Nephron progenitor cell (in vitro differentiated cells): ENCODE results near the gene NCOA4.

Experiments used
- DNase-seq: peaks from one replicate; pipeline ENCODE4 v3.0.0; 2021
- H3K27ac Mint-ChIP-seq: 2 replicates; pipeline ENCODE4 v1.8.0; 2021; ENCODE audit warnings: mild to moderate bottlenecking, moderate library complexity, mixed read lengths
- H3K27me3 Mint-ChIP-seq: 2 replicates; pipeline ENCODE4 v1.8.0; 2021; ENCODE audit warnings: mild to moderate bottlenecking, low read depth, mixed read lengths; ENCODE audit not compliant: poor library complexity
- H3K36me3 Mint-ChIP-seq: 2 replicates; pipeline ENCODE4 v1.8.0; 2021; ENCODE audit warnings: low read depth, mixed read lengths
- H3K4me1 Mint-ChIP-seq: 2 replicates; pipeline ENCODE4 v1.8.0; 2021; ENCODE audit warnings: mixed read lengths
- H3K4me3 Mint-ChIP-seq: 2 replicates; pipeline ENCODE4 v1.8.0; 2021; ENCODE audit warnings: mild to moderate bottlenecking, moderate library complexity, mixed read lengths
- H3K9me3 Mint-ChIP-seq: 2 replicates; pipeline ENCODE4 v1.8.0; 2021; ENCODE audit warnings: mild to moderate bottlenecking, moderate library complexity, mixed read lengths
- TF ChIP-seq, protein P1 (sequence below): fragments of 200-600 bp; sonication (generic); IDR thresholded peaks from 2 replicates; pipeline ENCODE4 v1.5.0; 2021; ENCODE audit warnings: antibody characterized with exemption

NCOA4 gene

DNA sequence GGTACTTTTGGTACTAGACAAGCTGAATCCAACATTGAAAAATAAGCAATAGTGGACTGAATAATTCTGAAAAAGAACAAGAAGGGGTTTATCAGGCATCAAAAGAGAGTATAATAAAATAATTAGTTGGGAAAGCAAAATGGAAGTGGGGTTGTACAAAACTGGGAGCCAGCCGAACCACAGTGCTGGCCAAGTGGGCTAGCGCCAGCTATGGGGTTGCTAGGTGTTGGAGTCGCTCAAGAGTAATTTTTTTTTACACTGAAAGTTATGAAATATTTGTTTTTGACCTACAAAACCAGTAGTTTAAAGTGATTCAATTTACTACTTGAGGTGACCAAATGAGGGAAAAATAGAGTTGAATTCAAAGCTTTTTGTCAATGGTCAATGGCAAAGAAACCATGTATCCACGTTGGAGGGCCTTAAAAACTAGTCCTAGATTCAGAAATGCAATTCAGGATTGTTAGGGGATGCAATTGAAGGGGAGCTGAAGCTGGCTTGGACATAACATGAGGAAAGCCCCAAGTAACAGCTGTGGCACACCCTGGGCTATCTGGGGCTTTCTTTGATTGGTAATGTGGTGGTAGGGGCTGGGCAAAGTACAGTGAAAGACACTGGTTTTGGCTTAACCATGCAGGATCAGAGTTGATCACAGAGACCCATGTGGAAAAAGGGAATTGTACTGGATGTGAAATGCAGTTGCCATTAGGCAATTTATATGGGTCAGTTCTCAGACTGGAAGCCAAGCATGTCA, 43.9 kb upstream of the NCOA4 start:
- H3K9me3 Mint-ChIP-seq = peaks cover 14% of the 10 kb centered on the region

DNA sequence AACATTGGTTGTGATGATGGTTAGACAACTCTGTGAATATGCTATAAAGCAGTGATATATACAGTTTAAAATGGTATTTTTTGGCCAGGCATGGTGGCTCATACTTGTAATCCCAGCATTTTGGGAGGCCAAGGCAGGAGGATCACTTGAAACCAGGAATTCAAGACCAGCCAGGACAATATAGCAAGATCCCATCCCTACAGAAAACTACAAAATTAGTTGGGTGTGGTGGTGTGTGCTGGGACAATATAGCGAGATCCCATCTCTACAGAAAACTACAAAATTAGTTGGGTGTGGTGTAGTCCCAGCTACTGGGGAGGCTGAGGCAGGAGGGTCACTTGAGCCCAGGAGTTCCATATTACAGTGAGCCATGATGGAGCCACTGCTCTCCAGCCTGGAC, 43.1 kb upstream of the NCOA4 start:
- peaks cover 14% of the 10 kb centered on the region for H3K9me3 Mint-ChIP-seq
- H3K4me1 Mint-ChIP-seq = peaks cover 8% of the 10 kb centered on the region
- no peak overlapping the region for H3K27ac Mint-ChIP-seq
- TF ChIP-seq, protein P1, sequence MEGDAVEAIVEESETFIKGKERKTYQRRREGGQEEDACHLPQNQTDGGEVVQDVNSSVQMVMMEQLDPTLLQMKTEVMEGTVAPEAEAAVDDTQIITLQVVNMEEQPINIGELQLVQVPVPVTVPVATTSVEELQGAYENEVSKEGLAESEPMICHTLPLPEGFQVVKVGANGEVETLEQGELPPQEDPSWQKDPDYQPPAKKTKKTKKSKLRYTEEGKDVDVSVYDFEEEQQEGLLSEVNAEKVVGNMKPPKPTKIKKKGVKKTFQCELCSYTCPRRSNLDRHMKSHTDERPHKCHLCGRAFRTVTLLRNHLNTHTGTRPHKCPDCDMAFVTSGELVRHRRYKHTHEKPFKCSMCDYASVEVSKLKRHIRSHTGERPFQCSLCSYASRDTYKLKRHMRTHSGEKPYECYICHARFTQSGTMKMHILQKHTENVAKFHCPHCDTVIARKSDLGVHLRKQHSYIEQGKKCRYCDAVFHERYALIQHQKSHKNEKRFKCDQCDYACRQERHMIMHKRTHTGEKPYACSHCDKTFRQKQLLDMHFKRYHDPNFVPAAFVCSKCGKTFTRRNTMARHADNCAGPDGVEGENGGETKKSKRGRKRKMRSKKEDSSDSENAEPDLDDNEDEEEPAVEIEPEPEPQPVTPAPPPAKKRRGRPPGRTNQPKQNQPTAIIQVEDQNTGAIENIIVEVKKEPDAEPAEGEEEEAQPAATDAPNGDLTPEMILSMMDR = no peak
- H3K4me3 Mint-ChIP-seq = no peak overlapping the region
- DNase-seq = no peak
- H3K36me3 Mint-ChIP-seq = no peaks in the 10 kb centered on the region
- H3K27me3 Mint-ChIP-seq = peaks cover 3% of the 10 kb centered on the region

More for the DNA sequence above, 43.9 kb upstream of the NCOA4 start:
- no peaks in the 10 kb centered on the region for H3K36me3 Mint-ChIP-seq
- peaks cover 6% of the 10 kb centered on the region for H3K27me3 Mint-ChIP-seq
- H3K27ac Mint-ChIP-seq = no peak overlapping the region
- TF ChIP-seq, protein P1 = no peak
- DNase-seq = no peak
- H3K4me3 Mint-ChIP-seq = no peak overlapping the region
- peaks cover 8% of the 10 kb centered on the region for H3K4me1 Mint-ChIP-seq

DNA sequence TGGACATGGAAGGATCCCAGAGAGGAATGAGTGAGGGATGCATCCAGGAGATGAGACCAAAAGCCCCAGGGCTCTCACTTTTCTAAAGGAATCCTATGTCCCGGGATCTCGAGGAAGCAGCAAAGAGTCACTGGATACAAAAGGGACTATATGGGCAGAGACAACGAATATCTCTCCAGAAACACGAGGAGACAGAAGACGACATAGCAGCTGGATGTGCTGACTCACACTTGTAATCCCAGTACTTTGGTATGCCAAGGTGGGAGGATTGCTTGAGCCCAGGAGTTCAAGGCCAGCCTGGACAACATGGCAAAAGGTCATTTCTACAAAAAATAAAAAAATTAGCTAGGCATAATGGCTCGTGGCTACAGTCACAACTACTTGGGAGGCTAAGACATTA, 40.3 kb upstream of the NCOA4 start:
- TF ChIP-seq, protein P1 = no peak
- no peak overlapping the region for H3K4me3 Mint-ChIP-seq
- no peaks in the 10 kb centered on the region for H3K4me1 Mint-ChIP-seq
- H3K27me3 Mint-ChIP-seq = no peaks in the 10 kb centered on the region
- DNase-seq = no peak
- no peak overlapping the region for H3K27ac Mint-ChIP-seq
- H3K36me3 Mint-ChIP-seq = no peaks in the 10 kb centered on the region
- H3K9me3 Mint-ChIP-seq = peaks cover 14% of the 10 kb centered on the region

DNA sequence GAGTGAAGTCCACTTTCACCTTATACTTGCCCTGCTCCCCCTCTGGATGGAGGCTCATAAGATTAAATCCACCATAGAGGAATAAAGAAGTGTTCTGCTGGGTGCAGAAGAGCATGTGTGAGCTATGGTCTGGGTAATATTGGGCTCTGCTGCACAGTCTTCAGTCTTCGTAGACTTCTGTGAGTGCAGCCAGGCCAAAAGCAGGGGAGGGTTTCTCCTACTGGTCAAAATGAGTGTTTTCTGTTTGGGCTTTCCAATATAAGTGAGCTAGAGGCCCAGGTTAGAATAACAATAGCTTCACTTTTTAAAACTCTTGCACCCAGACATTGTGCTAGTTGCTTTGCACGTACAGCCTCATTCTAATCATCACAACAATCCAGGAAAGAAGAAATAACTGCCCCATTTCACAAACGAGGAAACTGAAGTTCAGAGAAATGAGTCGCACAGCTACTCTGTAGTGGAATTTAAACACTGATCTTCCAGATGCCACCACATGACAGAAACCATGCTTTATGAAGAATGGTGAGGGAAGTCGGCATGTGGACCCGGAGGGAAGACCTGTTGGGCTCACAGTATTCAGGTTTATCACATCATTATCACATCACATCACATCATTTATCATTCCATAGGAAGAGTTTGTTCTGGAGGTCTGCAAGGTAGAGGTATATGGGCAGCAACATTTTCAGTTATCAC, 39.5 kb upstream of the NCOA4 start:
- no peaks in the 10 kb centered on the region for H3K36me3 Mint-ChIP-seq
- no peaks in the 10 kb centered on the region for H3K4me1 Mint-ChIP-seq
- no peak overlapping the region for H3K4me3 Mint-ChIP-seq
- DNase-seq = no peak
- H3K27ac Mint-ChIP-seq = no peak overlapping the region
- TF ChIP-seq, protein P1 = no peak
- H3K9me3 Mint-ChIP-seq = peaks cover 14% of the 10 kb centered on the region
- no peaks in the 10 kb centered on the region for H3K27me3 Mint-ChIP-seq

DNA sequence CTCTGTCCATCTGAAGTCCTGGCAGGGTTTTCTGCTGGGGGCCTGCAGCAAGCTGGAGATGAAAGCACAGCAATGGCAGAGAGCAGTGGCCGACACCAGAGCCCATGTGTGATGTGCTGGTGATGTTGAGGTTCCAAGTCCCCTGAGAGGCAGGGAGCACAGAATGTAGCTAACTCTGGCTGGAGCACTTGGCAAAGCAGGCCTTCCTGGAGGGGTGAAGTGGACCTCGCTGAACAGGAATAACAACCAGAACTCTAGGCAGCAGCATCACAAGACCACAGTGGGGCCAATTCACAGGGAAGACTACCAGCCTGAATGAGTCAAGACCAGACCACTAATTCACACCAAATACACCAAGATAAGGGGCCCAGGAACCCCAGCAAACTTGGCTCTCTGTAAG, 38.5 kb upstream of the NCOA4 start:
- H3K4me1 Mint-ChIP-seq = no peaks in the 10 kb centered on the region
- TF ChIP-seq, protein P1 = no peak
- no peak overlapping the region for H3K4me3 Mint-ChIP-seq
- peaks cover 14% of the 10 kb centered on the region for H3K9me3 Mint-ChIP-seq
- DNase-seq = no peak
- no peaks in the 10 kb centered on the region for H3K36me3 Mint-ChIP-seq
- H3K27me3 Mint-ChIP-seq = no peaks in the 10 kb centered on the region
- no peak overlapping the region for H3K27ac Mint-ChIP-seq
